SK-N-MC (cell line): ENCODE results near the gene TCF7L2.

Experiments
- DNase-seq: peaks from one replicate; pipeline ENCODE4 v3.0.0-alpha.2; 2011; ENCODE audit warnings: low read depth, low spot score
- H3K27ac ChIP-seq: fragments of 200-600 bp; sonication (generic); 2 replicates; pipeline ENCODE4 v1.5.1; 2016; ENCODE audit warnings: mixed run types
- H3K36me3 ChIP-seq: fragments of 200-600 bp; sonication (generic); 2 replicates; pipeline ENCODE4 v1.6.1; 2017; ENCODE audit warnings: antibody characterized with exemption, low read length, mixed read lengths; ENCODE audit not compliant: insufficient read depth
- H3K4me3 ChIP-seq: fragments of 200-600 bp; sonication (generic); 2 replicates; pipeline ENCODE4 v1.5.1; 2016
- H3K9ac ChIP-seq: fragments of 200-600 bp; sonication (generic); 2 replicates; pipeline ENCODE4 v1.8.0; 2017; ENCODE audit warnings: mixed run types, mixed read lengths; ENCODE audit not compliant: insufficient read length
- H3K9me3 ChIP-seq: fragments of 200-600 bp; sonication (generic); 2 replicates; pipeline ENCODE4 v1.6.1; 2017; ENCODE audit warnings: low read depth, mild to moderate bottlenecking, antibody characterized with exemption, low read length, moderate library complexity, mixed read lengths
- EZH2 ChIP-seq: fragments of 200-600 bp; sonication (generic); IDR thresholded peaks from one replicate; pipeline ENCODE4 v1.6.1; 2017; ENCODE audit warnings: antibody characterized with exemption
- FOXP2 ChIP-seq: optimal IDR thresholded peaks from 2 replicates; pipeline ENCODE3; 2011; ENCODE audit warnings: mild to moderate bottlenecking, moderate library complexity; ENCODE audit not compliant: insufficient read depth; ENCODE audit errors: extremely low read length, control extremely low read depth
- POLR2AphosphoS5 ChIP-seq: IDR thresholded peaks from 2 replicates; pipeline ENCODE4 v1.6.1; 2012; ENCODE audit warnings: mild to moderate bottlenecking, low read depth, low read length, borderline replicate concordance

Gene TCF7L2

GRCh38 chr10:113115556-113115955 lies 165.5 kb downstream of the TCF7L2 start:
- TF ChIP-seq EZH2 (no peak), FOXP2 (no peak), POLR2AphosphoS5 (no peak)
- Histone ChIP-seq H3K9me3 (no peaks in the 10 kb centered on the region), H3K4me3 (no peak overlapping the region), H3K9ac (no peak overlapping the region), H3K27ac (no peak overlapping the region), H3K36me3 (no peaks in the 10 kb centered on the region)
- no peak for DNase-seq

GRCh38 chr10:113118882-113119281 lies 168.8 kb downstream of the TCF7L2 start:
- Histone ChIP-seq H3K9ac (no peak overlapping the region), H3K36me3 (no peaks in the 10 kb centered on the region), H3K27ac (no peak overlapping the region), H3K9me3 (no peaks in the 10 kb centered on the region), H3K4me3 (no peak overlapping the region)
- TF ChIP-seq FOXP2 (no peak), POLR2AphosphoS5 (no peak), EZH2 (no peak)
- DNase-seq: no peak

DNA sequence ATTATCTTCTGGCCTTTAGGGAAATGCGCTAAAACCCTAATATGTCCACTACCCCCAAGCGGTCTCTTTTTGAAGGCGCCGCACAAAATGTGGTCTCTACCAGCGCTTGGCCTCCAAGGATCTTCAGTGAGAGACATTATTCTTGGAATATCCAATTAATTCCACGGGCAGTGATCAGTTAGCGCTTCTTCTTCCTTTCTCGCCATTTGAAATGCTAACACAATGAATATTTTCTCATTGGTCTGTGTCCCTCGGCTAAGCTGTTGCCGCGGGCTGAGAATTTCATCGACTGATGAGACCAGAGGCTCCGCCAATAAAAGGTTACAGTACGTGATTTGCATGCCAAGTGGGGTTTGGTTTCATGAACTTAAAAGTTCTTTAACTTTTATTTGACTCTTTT lies 169.8 kb downstream of the TCF7L2 start:
- H3K9ac ChIP-seq: no peak overlapping the region
- H3K4me3 ChIP-seq: no peak overlapping the region
- DNase-seq: no peak
- H3K36me3 ChIP-seq: no peaks in the 10 kb centered on the region
- TF ChIP-seq FOXP2 (no peak), EZH2 (no peak), POLR2AphosphoS5 (no peak)
- no peak overlapping the region for H3K27ac ChIP-seq
- H3K9me3 ChIP-seq: no peaks in the 10 kb centered on the region

GRCh38 chr10:113121153-113121552 lies 171.1 kb downstream of the TCF7L2 start:
- no peak for DNase-seq
- Histone ChIP-seq H3K27ac (no peak overlapping the region), H3K9ac (no peak overlapping the region), H3K4me3 (no peak overlapping the region), H3K36me3 (no peaks in the 10 kb centered on the region), H3K9me3 (no peaks in the 10 kb centered on the region)
- TF ChIP-seq POLR2AphosphoS5: no peak
- no peak for TF ChIP-seq FOXP2
- no peak for TF ChIP-seq EZH2

GRCh38 chr10:113122947-113123346 lies 172.9 kb downstream of the TCF7L2 start:
- TF ChIP-seq EZH2 (no peak), FOXP2 (no peak), POLR2AphosphoS5 (no peak)
- H3K4me3 ChIP-seq: no peak overlapping the region
- H3K9ac ChIP-seq: no peak overlapping the region
- no peaks in the 10 kb centered on the region for H3K9me3 ChIP-seq
- no peaks in the 10 kb centered on the region for H3K36me3 ChIP-seq
- DNase-seq: no peak
- no peak overlapping the region for H3K27ac ChIP-seq

DNA sequence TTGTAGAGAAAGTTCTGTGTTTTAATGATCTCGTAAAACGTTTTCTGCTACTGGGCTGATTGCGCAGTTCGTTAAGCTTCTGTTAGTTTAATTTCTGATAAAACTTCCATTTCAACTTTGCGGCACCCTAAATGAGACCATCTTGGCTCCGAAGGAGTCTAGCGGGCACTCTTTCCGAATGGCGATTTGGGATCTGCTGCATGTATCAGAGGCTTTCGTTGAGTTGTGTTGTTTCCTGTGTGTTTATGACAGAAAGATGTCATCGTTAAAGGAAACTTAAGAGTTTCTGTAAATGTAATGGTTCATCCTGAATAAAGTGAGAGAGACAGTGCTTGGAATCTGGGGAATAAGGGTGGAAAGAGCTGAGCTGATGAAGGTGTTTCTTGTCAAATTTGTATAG lies 174.7 kb downstream of the TCF7L2 start:
- TF ChIP-seq FOXP2 (no peak), EZH2 (no peak), POLR2AphosphoS5 (no peak)
- no peaks in the 10 kb centered on the region for H3K9me3 ChIP-seq
- H3K9ac ChIP-seq: no peak overlapping the region
- H3K36me3 ChIP-seq: no peaks in the 10 kb centered on the region
- no peak overlapping the region for H3K27ac ChIP-seq
- DNase-seq: no peak
- no peak overlapping the region for H3K4me3 ChIP-seq

GRCh38 chr10:113125612-113126011 lies 175.6 kb downstream of the TCF7L2 start:
- H3K4me3 ChIP-seq: no peak overlapping the region
- H3K9ac ChIP-seq: no peak overlapping the region
- DNase-seq: no peak
- no peaks in the 10 kb centered on the region for H3K36me3 ChIP-seq
- TF ChIP-seq POLR2AphosphoS5 (no peak), EZH2 (no peak), FOXP2 (no peak)
- no peak overlapping the region for H3K27ac ChIP-seq
- H3K9me3 ChIP-seq: no peaks in the 10 kb centered on the region

DNA sequence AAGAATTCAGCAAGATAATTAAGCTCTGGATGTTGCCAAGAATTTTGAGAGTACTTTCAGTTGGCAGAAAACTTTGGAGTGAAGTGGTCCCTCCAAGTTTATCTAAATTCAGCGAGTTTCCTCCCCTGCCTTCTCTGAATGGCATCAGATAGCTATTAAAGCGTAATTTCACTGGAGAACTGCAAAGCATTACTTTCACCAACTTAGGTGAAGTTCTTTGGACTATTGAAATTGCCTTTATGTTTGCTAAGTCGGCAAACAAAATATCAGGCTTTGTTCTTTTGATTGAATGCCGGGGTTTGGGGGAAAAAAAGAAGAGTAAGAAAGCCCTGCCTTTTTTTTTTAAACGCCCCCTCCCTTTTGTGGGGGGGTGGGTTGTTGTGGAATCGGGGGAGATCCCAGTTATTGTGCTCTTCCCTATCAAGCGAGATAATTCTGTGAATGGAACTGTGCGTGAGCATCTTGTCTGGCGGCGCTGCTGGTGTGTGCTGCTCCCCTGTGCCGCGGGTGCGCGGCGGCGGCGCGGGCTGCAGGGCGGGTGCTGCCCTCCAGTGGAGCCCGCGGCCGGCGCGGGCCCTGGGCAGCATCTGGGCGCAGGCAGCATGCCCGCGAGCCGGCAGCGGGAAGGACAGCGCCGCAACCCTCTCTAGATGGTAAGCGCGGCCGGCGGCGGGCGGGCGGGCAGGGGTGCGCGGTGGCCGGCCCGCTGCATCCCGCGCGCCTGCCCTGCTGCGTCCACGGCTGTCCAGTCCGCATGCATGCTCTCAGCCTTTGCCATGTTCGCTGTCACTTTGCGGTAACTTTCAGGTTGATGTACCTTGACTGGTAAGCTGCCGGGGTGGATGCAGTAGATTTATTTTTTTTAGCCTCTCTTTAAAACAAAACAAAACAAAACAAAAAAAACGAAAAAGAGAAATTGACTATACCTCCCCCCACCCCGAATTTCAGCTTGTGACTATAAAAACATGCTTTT lies 176.5 kb downstream of the TCF7L2 start:
- H3K9ac ChIP-seq: no peak overlapping the region
- H3K36me3 ChIP-seq: no peaks in the 10 kb centered on the region
- H3K4me3 ChIP-seq: peak overlapping the region; percentile 58
- no peak overlapping the region for H3K27ac ChIP-seq
- H3K9me3 ChIP-seq: no peaks in the 10 kb centered on the region
- no peak for DNase-seq
- TF ChIP-seq FOXP2: no peak

DNA sequence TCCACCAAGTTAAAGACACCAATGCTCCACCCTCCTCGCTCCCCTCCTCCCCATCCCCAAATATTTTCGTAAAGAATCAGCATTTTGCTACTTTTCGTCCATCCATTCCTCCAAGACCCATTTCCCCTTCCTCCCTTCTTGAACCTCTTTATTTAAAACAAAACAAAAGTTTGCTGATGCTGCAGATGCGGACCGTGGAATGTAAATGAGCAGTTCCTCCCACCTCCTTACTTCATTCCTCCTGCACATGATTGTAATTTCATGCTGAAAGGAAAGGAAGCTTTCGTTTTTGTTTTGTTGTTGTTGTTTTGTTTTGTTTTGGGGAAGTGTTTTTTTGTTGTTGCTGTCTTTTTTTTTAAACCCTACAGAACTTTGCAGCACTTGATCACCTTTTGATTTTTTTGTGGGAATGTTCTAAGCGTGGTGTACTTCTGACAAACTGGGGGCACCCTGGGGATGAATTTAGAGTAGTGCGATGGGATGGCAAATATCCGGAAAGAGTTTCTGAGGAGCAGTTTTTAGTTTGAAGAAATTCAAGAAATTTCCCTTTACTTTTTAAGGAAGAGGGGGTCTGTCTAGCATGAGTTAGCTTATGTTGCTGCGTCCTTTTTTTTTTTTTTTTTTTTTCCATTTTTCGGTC lies 177.3 kb downstream of the TCF7L2 start:
- Histone ChIP-seq H3K9ac (no peak overlapping the region), H3K4me3 (peak overlapping the region; percentile 58), H3K27ac (no peak overlapping the region), H3K9me3 (no peaks in the 10 kb centered on the region), H3K36me3 (no peaks in the 10 kb centered on the region)
- TF ChIP-seq POLR2AphosphoS5 (no peak), FOXP2 (no peak), EZH2 (no peak)
- DNase-seq: no peak
